DOHH2 (cell line): ENCODE data around the gene STX17.

Experiments used
- CTCF ChIP-seq: fragments of 200-600 bp; sonication (generic); IDR thresholded peaks from one replicate; pipeline ENCODE4 v1.5.1; 2014; ENCODE audit warnings: antibody characterized with exemption, mild to moderate bottlenecking, low read depth, low read length; ENCODE audit not compliant: poor library complexity, severe bottlenecking
- EZH2phosphoT487 ChIP-seq: fragments of 200-600 bp; sonication (generic); IDR thresholded peaks from 2 replicates; pipeline ENCODE4 v1.6.1; 2017; ENCODE audit warnings: borderline replicate concordance, mild to moderate bottlenecking, antibody characterized with exemption, low read length, moderate library complexity, mixed read lengths

- TF ChIP-seq CTCF (no peak), EZH2phosphoT487 (no peak)
These were observed 20.7 kb upstream of the STX17 start for GRCh38 chr9:99885747-99886146.
